Heart right ventricle (tissue), 16 donors: ENCODE data around the gene IQSEC1. TPM values are rescaled to one million over a fixed set of nuclear protein-coding genes. Genes with fewer than 3 reads are reported as not detected.

Experiments
- ATAC-seq, 8 donors: fragments of 200-7000 bp; cut with Tn5 transposase; one replicate each; pipeline ENCODE4 v1.9.1; 2020; ENCODE audit warnings: mild to moderate bottlenecking in 8 of 8, moderate library complexity in 8 of 8, moderate number of reproducible peaks in 1 of 8
- DNase-seq, 2 donors: peaks; one replicate each; pipeline ENCODE4 v3.0.0-alpha.2; 2020
- H3K27ac ChIP-seq, 10 donors: fragments of 200-600 bp; sonication (generic) in 2 of 10; one replicate each; pipeline versions ENCODE4 v1.5.0 to v1.8.0; 2020 to 2022; ENCODE audit warnings: mild to moderate bottlenecking in 3 of 10
- H3K27me3 ChIP-seq, 7 donors: fragments of 200-600 bp; one replicate each; pipeline ENCODE4 v1.8.0; 2021 to 2022; ENCODE audit warnings: mild to moderate bottlenecking in 2 of 7
- H3K36me3 ChIP-seq, 9 donors: fragments of 200-600 bp; sonication (generic) in 1 of 9; one replicate each; pipeline versions ENCODE4 v1.5.0 to v1.8.0; 2020 to 2022; ENCODE audit warnings: mild to moderate bottlenecking in 2 of 9
- H3K4me1 ChIP-seq, 9 donors: fragments of 200-600 bp; sonication (generic) in 1 of 9; one replicate each; pipeline versions ENCODE4 v1.5.0 to v1.8.0; 2020 to 2022; ENCODE audit warnings: mild to moderate bottlenecking in 4 of 9
- H3K4me3 ChIP-seq, 10 donors: fragments of 200-600 bp; sonication (generic) in 2 of 10; one replicate each; pipeline versions ENCODE4 v1.5.0 to v1.8.0; 2020 to 2022; ENCODE audit warnings: mild to moderate bottlenecking in 7 of 10, moderate library complexity in 2 of 10
- H3K9me3 ChIP-seq, 11 donors: fragments of 200-600 bp in 10 of 11; sonication (generic) in 2 of 11; one replicate each; pipeline versions ENCODE4 v1.5.0 to v1.8.0; 2013 to 2022; ENCODE audit warnings: mild to moderate bottlenecking in 2 of 11, control low read depth in 1 of 11, moderate library complexity in 1 of 11
- CTCF ChIP-seq, 9 donors: fragments of 200-600 bp; sonication (generic) in 2 of 9; IDR thresholded peaks; one replicate each; pipeline versions ENCODE4 v1.5.0 to v1.8.0; 2021 to 2022; ENCODE audit warnings: antibody characterized with exemption in 9 of 9, mild to moderate bottlenecking in 5 of 9, moderate library complexity in 1 of 9
- WGBS, 2 donors: extraction: QIAGEN DNeasy Blood & Tissue Kit; methylation state at CpG; one replicate each; pipeline ENCODE4 v1.1.7; 2013; ENCODE audit warnings: inconsistent platforms in 1 of 2; 5-methylcytosine and 5-hydroxymethylcytosine counted together
- intact Hi-C, 10 donors: fragments of 100-400 bp; cut with DNase I; formaldehyde crosslinking; loops; one replicate each; pipeline versions ENCODE4 v1.11.1 to v1.14.2; 2022
- polyA plus RNA-seq, 2 donors: library from polyadenylated mRNA; stranded (reverse); fragments of 200-250 nt; gene quantifications; one replicate each; pipeline ENCODE4 v1.2.3, GENCODE V29; 2013
- total RNA-seq, 10 donors: library from RNA; stranded (reverse); fragmentation: NEBNext Ultra II Directional in 3 of 10; extraction: Animal tissue kit (Norgen Biotek cat#: 25700) in 3 of 10; gene quantifications; one replicate each; pipeline versions ENCODE4 v1.2.1 to v1.2.4, GENCODE V29; 2021 to 2023
- donor health status: Arrhythmogenic right ventricular cardiomyopathy.
- donor health status: ischemic (EF 13 %, LVEDD 7.1; RV severe dilation, severe dysfunction).
- donor health status: healthy with polysubstance abuse.
- donor health status: DM: no; HTN: yes; CAD: no.
- donor health status: DM: no; HTN: no; CAD: no.
- donor health status: ischemic (EF 25% LVEDD 6.9; RV normal size, moderate dysfunction).
- donor health status: ischemic (EF 25% LVEDD 5.7; RV mildly dilated, moderate dysfunction).
- donor health status: healthy.
- donor health status: DM: yes; HTN: yes; CAD: no.
- donor health status: Ischemic cardiomyopathy.
- donor health status: ischemic (EF 35%, LVEDD 5.7; RV mildly dilated, moderate dysfunction).
- donor health status: nonischemic (EF 11% LVEDD 7.7; RV severe dilation, severe dysfunction).
- donor health status: DM: yes; HTN: yes; CAD: no.
- donor health status: PGD.
- donor health status: ischemic (EF 29% LVEDD 5.4; RV normal size, mild dysfunction).
- donor health status: nonischemic (EF 23%, LVEDD 6.1; RV moderate dilation, normal function).

IQSEC1 gene
- total and polyA plus RNA-seq, 12 donors: 13.1 to 73.9 (median 60.4) TPM

- H3K27ac ChIP-seq: no peak overlapping the region
- intact Hi-C loops: no loop called here
- no peak for TF ChIP-seq CTCF (IDR thresholded peaks at IDR 0.05)
- no peaks in the 10 kb centered on the region for H3K36me3 ChIP-seq
- no peaks in the 10 kb centered on the region for H3K27me3 ChIP-seq
- H3K4me1 ChIP-seq: no peaks in the 10 kb centered on the region
- DNase-seq (no peak), ATAC-seq (no peak)
- 87 to 89% methylated on average over 15 to 16 of the region's 16 CpGs for WGBS, 2 donors
- H3K4me3 ChIP-seq: no peak overlapping the region
- no peaks in the 10 kb centered on the region for H3K9me3 ChIP-seq
Observed at GRCh38 chr3:13060341-13060910, 12.8 kb downstream of the IQSEC1 start.

DNA sequence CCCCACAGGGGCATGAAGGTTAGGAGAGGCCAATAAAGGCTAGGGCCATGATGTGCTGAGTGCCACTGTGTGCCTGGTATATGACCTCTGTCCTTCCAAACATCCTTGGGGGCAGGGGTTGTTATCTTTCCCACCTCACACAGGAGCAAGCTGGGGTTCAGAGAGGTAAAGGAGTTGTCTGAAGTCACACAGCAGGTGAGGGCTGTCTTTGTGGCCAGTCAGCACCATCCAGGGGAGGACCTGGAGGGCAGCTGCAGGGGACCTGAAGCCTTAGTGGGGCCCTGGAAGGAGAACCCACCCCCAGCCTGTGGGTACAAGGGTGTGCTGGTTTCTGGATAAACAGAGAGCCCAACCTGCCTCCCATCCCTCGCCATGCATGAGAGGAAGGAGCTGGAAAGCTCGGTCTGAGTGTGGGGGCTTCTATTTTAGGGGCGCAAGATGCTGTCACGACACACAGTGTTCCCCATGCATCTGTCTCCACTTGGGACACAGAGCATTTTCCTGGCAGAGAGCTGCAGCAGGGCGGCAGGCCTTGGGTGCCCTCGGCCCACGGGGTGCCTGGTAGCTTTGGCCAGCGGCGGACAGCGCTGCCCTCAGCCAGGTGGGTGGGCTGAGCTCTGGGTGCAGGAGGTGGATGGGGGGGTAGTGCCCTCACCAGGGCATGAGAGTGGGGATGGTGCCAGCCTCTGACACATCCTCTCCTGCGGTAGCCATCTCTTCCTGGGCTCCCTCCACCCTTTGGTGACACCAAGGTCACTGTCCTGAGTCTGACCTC lies 14.7 kb downstream of the IQSEC1 start:
- intact Hi-C loops: no loop called here

GRCh38 chr3:13057282-13058040 lies 15.8 kb downstream of the IQSEC1 start:
- Histone ChIP-seq H3K36me3 (no peaks in the 10 kb centered on the region), H3K9me3 (no peaks in the 10 kb centered on the region), H3K4me1 (peaks cover 0 to 17% (median 0%) of the 10 kb centered on the region in 9 donors), H3K4me3 (no peak overlapping the region), H3K27me3 (no peaks in the 10 kb centered on the region), H3K27ac (no peak overlapping the region)
- WGBS, 2 donors: 89 to 92% methylated on average over 6 of the region's 6 CpGs
- DNase-seq (no peak), ATAC-seq (no peak)
- TF ChIP-seq CTCF (IDR thresholded peaks at IDR 0.05): no peak
- intact Hi-C loops: no loop called here

More for the DNA sequence above, 14.7 kb downstream of the IQSEC1 start:
- H3K36me3 ChIP-seq: no peaks in the 10 kb centered on the region
- H3K9me3 ChIP-seq: no peaks in the 10 kb centered on the region
- 97% methylated on average over 11 of the region's 11 CpGs for WGBS, 2 donors
- no peak for TF ChIP-seq CTCF (IDR thresholded peaks at IDR 0.05)
- ATAC-seq (no peak), DNase-seq (no peak)
- peaks cover 0 to 12% (median 0%) of the 10 kb centered on the region in 9 donors for H3K4me1 ChIP-seq
- no peaks in the 10 kb centered on the region for H3K27me3 ChIP-seq
- no peak overlapping the region for H3K27ac ChIP-seq
- no peak overlapping the region for H3K4me3 ChIP-seq

GRCh38 chr3:13055634-13056033 lies 17.6 kb downstream of the IQSEC1 start:
- Histone ChIP-seq H3K36me3 (no peaks in the 10 kb centered on the region), H3K27me3 (no peaks in the 10 kb centered on the region), H3K4me3 (no peak overlapping the region), H3K4me1 (peaks cover 0 to 23% (median 0%) of the 10 kb centered on the region in 9 donors), H3K9me3 (no peaks in the 10 kb centered on the region), H3K27ac (no peak overlapping the region)
- TF ChIP-seq CTCF (IDR thresholded peaks at IDR 0.05): no peak
- WGBS, 2 donors: 95% methylated on average over 7 of the region's 7 CpGs
- intact Hi-C loops: no loop called here
- DNase-seq (no peak), ATAC-seq (no peak)
